DMS 273 (cell line): ENCODE results near the gene RRP36.
"Not testable (repeated sequence)": the region's sequence is repeated elsewhere in the genome, so short reads cannot be mapped to it uniquely, and the experiment has no call there.

Experiments used
- DNase-seq: peaks from one replicate; lab custom pipeline; 2025; ENCODE audit not compliant: unreplicated experiment; lab: John Stamatoyannopoulos, UW

Gene RRP36, protein sequence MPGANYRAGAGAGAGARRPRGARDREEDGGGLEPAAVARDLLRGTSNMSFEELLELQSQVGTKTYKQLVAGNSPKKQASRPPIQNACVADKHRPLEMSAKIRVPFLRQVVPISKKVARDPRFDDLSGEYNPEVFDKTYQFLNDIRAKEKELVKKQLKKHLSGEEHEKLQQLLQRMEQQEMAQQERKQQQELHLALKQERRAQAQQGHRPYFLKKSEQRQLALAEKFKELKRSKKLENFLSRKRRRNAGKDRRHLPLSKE

DNA sequence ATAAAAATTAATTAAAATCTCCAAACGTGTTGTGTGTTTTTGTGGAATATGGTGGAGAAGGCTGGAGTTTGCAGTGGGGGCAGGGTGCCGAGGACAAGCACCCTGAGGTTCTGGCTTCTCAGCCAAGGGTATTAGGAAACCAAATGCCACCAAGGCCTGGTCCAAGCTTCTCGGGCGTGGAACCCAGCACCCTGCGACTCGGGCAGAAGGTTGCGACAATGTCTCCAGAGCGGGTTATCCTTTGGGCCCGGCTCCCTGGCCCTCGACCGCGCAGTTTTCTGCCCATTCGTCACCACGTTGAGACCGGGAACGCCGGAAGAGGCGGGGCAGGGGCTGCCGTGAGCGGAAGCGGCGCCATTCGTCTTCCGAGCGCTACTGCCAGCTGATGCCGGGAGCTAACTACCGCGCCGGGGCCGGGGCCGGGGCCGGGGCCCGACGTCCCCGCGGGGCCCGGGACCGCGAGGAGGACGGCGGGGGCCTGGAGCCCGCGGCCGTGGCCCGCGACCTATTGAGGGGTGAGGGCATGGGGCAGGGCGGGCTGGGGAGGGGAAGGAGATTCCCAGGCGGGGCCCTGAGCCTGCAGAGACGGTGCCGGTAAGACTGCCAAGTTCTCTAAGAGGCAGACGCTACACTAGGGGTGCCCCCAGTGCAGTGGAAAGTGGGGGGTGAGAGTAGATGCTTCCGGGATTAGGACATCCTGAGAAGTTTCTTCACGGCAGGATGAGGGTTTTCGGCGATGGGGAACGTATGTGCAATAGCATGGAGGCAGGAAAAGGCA, at the start of gene RRP36:
RRP36 (plus strand) TSS at position 354 of the 778 bp plus-strand sequence; CDS start at position 386, 32 bp downstream.
- peak; percentile 94 for DNase-seq

DNA sequence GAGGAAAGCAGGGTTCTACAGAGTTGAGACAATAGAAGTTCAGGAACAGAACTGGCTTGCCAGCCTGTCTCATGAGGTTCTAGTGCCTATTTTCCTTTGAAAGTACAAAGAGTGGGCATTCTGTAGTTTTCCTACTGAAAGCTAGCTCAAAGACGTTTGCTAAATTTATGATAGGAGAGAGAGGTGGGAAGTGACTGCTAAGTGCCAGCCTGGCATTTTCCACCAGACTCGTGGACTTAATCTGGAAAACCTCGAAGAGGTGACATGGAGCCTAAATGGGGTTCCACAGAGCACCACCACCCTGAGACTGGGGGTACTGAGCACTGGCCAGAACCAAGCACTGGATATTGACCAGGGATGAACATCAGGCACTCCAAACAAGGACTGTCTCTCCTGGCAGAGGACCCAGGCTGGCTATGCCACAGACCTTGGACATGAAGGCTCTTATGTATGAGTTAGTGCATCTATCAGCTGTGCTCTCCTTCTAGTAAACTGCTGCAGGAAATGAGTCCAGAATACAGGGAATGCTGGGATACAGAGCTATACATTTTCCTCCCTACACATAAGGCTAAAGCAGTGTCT, 49.6 kb upstream of the RRP36 start:
- no peak for DNase-seq

GRCh38 chr6:42973926-42974325, 47.5 kb upstream of the RRP36 start:
- DNase-seq: no peak

DNA sequence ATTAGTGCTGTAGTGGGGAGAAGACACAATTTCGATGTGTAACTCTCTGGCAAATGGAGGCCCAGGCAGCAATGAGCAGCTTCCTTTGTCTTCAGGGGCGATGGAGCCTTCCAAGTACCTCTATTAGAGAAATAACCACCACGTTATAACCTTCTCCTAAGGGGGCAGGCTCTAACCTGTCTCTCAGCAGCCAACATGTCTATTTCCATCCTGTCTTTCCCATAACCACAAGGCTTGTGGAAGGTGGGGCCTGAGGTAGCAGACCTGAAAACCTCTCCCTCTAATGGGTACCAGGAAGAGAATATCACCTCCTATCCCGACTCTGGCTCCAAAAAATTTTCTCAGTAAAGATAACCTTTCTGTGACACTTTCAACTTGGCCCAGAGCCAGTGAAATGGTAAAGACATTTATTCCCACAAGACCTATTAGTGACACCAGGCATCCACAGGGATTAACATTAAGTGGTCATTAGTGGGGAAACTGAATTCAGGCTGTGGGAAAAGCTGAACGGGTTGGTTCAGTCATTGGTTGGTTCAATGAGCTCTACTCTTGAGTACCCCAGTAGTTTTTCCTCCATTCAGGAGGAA, 46.4 kb upstream of the RRP36 start:
- no peak for DNase-seq

- DNase-seq: peak; percentile 61
Measured at GRCh38 chr6:42978487-42978838, 43.0 kb upstream of the RRP36 start.

GRCh38 chr6:42978839-42979522, 42.4 kb upstream of the RRP36 start, which contains the start of gene PEX6:
TSS of gene PEX6 (minus strand) at chr6:42979181. CDS start at chr6:42979150, 31 bp downstream.
- peak; percentile 97 for DNase-seq

- peak; percentile 74 for DNase-seq
Measured at GRCh38 chr6:42979523-42980177, 41.8 kb upstream of the RRP36 start.

DNA sequence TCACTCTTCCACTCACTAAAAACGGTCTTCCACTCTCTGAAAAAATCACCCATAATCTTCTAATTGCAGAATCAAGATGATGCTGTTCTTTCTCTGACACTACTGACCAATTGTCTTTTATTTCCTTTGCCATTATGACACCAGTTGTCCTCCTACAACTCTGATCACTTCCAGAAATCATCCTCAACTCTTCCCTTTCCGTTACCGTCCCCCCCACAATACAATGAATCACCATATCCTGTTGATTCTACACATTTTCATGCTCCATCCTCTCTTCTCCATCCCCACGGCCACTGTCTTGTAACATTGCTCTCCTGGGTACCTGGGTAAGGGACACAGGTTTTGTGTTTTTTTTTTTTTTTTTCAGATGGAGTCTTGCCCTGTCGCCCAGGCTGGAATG, 39.6 kb upstream of the RRP36 start:
- DNase-seq: no peak

GRCh38 chr6:42984001-42984923, 37.2 kb upstream of the RRP36 start, which contains the start of gene PPP2R5D:
TSS of gene PPP2R5D (plus strand) at chr6:42984570. CDS start at chr6:42984678, 108 bp downstream.
- DNase-seq: peak; percentile 99

GRCh38 chr6:42984924-42985475, 36.4 kb upstream of the RRP36 start:
- DNase-seq: peak; percentile 29

DNA sequence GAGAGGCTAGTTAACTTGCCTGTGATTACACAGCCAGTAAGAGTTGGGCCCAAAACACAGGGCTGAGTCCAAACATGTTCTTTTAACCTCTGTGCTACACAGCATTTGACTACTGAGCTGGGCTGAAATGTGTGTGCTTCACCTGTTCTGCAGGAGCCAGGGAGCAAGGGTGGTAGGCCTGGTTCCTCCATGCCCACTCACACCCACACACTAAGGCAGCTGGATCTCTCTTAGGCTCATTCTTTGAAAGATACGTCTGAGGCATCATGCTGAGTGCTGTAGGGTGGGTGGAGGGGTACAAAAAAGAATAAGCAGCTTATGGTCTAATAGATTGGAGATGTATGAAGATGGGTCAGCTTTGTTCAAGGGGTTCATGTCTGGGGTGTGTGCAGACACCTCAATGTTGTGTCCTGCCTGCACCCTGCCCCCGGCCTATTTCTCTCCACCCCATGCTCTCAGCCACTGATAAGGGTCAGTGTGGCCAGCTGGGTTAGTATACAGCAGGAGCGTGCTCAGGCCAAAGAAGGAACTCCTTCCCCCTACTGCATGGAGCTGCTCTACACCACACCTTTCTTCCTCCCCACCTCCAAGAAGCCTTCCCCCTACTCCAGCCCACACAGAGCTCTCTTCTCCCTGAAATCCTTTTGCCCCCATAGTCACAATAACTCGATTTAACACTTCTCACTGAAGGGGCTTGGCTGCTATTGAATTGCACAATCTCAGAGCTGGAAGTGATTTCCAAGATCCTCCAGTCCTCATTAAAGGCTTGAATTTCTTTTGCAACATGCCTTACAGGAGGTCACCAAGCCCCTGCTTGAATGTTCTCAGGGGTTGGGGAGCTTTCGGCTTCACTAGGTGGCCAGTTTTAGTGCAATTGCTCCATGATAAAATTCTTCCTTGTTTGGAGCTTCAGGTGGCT, 33.6 kb upstream of the RRP36 start:
- DNase-seq: no peak

- peak; percentile 18 for DNase-seq
Measured at GRCh38 chr6:42988486-42989020, 32.9 kb upstream of the RRP36 start.

DNA sequence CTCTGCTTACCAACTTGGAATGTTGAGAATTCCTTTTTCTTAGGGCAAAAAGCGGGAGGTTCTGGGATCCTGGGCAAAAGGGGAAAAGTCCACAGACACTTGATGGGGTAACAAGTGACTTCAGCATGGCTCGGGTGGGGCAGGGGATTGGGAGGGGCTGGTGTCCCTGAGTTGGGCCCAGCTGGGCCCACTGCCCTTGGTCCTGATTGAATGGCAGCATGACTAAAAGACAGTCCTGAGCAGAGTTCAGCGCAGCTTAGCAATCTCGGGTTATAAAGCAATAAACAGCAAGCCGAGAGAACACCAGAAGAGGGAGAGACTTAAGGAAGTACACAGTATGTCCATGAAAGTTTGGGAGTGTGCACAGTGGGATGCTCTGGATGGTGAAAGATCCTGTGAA, 31.5 kb upstream of the RRP36 start:
- no peak for DNase-seq

GRCh38 chr6:42993445-42993844, 28.0 kb upstream of the RRP36 start:
- DNase-seq: no peak

- no peak for DNase-seq
Measured at GRCh38 chr6:42996513-42996912, 24.9 kb upstream of the RRP36 start.

DNA sequence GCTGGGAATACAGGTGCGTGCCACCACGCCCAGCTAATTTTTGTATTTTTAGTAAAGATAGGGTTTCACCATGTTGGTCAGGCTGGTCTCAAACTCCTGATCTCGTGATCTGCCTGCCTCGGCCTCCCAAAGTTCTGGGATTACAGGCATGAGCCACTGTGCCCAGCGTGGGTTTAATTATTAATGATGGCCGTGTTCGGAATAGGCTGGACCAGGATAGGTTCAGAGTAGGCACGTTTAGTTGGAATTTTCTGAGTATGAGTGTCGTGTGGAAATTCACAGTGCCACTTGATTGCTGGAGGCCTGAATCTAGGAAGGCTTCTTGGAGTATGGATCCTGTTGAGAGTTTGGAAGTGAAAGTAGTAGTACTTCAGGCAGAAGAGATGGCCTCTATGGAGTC, 23.2 kb upstream of the RRP36 start:
- DNase-seq: not testable (repeated sequence)

DNA sequence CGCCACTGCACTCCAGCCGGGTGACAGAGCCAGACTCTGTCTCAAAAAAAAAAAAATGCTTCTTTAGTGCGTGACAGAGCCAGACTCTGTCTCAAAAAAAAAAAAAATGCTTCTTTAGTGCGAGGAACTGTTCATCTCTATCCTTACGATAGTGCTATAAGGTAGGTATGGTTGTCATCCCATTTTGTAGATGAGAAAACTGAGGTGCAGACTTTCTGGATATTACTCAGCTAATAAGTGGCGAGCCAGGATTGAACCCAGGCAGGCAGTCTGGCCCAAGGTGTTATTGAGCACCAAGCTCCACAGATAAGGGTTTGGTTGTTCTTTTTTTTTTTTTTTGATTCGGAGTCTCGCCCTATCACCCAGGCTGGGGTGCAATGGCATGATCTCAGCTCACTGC, 19.6 kb upstream of the RRP36 start:
- DNase-seq: no peak

DNA sequence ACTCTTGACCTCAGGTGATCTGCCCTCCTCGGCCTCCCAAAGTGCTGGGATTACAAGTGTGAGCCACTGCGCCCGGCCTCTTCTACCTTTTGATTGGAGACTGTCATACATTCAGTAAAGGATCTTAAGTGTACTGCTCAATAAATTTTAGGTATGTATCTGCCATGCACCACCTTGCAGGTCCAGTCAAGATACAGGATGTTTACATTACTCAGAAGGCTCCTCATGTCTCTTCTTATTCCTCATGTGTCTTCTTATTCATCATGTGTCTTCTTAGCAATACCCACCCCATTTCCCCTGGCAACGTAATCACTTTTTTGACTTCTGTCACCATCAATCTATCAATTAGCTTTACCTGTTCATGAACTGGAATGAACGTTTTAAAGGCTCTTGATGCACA, 15.6 kb upstream of the RRP36 start:
- no peak for DNase-seq
